CD4-positive, alpha-beta T cell treated with Interferon alpha-2 for 1 hour (primary cell): ENCODE measurements around the gene EID2B.

Experiments used
- DNase-seq, 2 donors: peaks; one replicate each; pipeline ENCODE4 v3.0.0-alpha.2; 2020 to 2022

Gene EID2B

DNA sequence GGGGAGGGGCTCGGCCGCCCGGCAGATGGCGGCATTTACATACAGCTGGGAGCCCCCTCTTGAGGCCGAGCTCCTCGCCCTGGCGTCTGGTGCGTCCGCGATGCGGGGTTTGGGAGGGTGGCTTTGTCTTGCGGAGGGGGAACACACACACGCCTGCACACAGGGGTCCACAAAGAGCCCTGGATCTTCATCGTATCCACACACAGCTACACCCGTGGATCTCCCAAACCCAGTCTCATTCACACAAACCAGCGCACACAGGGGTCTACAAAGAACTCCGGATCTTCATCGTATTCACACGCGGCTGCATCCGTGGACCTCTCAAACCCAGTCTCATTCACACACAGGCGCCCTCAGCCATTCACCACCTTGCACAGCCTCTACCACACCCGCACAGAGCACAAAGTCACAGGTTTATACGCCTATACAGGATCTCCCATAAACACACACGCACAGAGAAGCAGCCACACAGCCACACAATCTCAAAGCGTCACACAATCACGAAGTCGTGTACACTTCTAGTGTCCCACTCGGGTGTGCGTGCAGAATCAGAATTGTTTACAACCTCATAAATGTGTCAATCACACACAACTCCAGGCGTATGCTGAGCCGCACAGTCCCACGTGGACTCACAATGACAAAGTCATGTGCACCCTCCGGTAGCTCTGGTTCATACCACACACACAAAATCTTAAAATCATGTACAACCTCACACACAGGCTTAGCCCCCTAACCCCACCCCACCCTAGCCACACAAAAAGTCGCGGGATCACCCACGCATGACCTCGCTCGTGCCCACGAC, 34.5 kb downstream of the EID2B start:
- DNase-seq = peak in 1 of 2 donors; percentile 9

DNA sequence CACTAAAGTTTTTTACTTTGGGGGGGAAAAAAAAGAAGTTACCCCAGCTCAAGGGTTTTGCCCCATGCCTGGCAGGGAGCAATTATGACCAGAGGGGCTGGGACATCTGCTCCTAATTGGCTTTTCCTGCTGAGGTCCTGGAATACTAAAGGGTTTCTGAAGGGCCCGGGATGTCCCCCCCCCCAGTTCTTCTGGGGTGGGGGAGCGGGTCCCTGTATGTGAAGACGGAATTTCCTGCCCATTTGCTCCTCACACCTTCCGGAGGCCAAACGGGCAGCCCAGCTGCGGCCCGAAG, 35.0 kb downstream of the EID2B start:
- DNase-seq = no peak

DNA sequence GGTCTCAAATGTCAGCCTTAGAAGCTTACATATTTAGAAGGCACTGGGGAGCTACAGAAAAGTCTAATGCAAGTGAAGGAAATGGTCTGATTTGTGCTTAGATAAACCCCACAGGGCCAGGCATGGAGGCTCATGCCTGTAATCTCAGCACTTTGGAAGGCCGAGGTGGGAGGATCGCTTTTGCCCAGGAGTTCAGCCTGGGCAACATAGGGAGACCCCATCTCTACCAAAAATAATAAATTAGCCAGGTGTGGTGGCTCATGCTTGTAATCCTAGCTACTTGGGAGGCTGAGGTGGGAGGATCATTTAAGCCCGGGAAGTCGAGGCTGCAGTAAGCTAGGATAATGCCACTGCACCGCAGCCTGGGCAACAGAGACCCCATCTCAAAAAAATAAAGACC, 36.6 kb downstream of the EID2B start:
- no peak for DNase-seq

DNA sequence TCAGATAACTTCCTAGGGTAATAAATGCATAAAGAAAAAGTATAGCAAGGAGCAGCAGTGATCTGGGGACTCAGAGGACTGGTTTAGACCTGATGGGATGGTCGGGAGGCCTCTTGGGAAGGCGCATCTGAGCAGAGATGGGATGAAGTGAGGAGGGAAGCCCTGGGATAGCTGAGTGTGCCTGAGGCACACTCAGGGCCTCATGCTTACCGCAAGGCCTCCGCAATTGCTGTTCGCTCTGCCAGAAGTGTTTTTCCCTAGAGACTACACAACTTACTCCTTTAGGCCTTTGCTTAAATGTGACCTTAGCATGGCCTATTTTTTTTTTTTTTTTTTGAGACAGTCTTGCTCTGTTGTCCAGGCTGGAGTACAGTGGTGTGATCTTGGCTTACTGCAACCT, 38.0 kb downstream of the EID2B start:
- no peak for DNase-seq

DNA sequence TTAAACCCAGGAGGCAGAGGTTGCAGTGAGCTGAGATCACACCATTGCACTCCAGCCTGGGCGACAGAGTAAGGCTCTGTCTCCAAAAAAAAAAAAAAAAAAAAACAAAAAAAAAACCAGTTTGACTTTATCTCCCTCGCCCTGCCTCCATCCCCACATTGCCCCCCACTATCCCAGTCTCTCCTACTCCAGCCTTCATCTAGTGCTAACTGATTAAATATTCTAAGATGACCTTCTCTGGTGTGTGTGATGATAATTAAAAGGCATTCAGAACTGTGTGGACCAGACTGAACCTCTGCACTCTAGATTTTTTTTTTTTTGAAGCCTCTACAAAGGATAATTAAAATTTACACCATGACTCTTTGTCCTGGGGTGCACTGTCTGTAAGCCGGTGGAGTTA, 39.9 kb downstream of the EID2B start:
- DNase-seq = no peak

DNA sequence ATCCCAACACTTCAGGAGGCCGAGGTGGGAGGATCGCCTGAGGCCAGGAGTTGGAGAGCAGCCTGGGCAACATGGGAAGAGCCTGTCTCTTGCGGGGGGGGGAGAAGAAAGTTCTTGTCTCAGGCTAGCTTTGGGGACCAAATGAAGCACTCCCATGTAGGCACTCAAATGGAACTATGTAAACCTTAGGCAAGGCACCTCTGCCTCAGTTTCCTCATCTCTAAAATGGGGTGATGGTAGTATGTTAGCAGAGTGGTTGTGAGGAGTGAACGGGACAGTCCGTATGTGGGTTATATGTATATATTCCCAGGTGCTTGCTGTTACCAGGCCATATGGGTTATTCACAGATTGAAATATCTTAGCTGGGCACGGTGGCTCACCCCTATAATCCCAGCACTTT, 40.4 kb downstream of the EID2B start:
- no peak for DNase-seq

DNA sequence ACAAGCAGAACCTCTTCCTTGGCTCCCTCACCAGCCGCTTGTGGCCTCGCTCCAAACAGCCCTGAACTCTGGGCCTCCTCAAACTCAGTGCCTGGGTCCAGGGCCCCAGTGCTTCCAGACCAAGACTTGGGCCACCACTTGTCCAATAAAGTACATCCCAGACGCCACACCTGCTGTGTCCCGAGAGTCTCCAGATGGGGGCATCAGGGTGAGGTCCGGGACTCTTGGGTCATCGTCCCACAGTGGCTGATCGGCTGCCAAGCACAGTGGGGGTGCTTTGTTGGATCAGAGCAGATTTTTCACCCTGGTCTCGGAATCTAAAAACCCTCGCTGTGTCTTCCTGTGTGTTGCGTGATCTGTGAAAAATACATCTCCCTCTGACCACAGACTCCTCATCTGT, 42.9 kb downstream of the EID2B start:
- DNase-seq = no peak

DNA sequence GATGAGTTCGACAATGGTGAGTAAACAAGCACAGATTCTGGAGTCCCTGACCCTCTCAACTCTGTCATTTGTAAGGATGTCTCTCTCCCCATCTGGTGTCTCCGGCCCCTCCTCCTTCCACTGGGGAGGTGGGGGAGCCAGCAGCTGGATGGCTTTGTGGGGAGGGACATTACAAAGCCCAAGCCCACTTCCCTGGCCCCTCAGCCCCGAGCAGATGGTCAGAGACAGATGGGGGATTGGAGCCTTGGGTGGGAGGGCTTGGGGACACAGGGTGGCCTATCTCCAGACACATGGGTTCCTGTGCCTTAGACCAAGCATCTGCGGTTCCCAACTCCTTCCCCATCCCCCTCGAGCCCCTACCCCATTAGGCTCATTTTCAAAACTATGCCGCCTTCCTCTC, 49.5 kb downstream of the EID2B start:
- no peak for DNase-seq

DNA sequence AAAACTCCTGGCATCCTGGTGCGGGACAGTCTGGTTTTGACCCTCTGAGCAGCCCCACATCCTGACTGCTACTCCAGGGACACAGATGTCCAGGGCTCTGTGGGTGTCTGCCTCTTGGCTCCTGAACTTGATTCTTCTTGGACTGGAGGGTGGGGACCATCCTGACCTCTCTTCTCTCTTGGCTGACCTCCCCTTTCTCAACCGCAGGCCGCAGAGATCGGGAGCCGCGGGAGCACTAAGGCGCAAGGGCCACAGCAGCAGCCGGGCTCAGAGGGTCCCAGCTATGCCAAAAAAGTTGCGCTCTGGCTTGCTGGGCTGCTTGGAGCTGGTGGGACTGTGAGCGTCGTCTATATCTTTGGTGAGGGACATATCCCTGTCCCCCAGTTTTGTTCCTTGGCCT, 51.0 kb downstream of the EID2B start:
- DNase-seq = no peak

DNA sequence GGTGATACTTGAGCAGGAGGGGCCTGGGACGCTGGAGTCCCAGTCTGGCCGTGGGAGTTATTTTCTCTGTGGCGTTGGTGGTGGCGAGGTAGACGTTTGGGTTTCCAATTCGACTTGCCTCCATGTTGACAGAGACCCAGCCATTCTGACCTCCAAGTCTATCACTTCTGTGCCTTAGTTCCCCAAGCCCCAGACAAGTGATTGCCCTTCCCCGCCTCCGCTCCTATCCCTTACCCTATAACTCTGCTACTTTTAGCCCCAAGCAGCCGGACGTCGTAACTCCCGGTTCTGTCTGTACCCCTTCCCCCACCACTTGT, 51.5 kb downstream of the EID2B start:
- no peak for DNase-seq
